ENCODE measurements around the gene GPR15.
A peak's percentile ranks its signal among the peaks of the same experiment; 100 is the strongest.

The GPR15 gene

DNA sequence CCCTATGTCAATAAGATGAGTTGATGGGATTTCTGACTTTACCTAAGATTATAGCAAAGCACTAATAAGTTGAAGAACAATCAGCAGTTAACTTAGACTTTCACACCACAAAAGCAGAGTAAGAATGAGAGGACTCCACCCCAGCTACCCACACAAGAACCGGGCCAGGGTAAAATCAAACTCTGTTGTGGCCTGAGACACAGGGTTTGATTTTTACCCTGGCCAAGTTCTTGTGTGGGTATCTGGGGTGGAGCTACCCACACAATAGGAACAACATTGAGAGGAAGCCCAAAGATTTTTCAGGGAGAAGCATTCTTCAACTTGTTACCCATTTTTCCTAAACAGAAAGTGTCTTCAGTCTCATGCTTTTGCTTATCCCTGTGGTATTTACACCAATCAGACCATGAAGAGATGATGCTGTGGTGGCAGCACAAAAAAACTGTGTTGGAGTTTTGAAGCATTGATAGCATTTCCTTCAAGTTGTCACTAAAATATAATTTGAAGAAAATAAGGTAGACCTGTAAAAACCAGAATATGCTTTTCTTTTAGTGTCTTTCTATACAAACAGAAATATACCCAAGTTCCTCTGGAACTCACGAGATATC, 36.0 kb downstream of the GPR15 start:
- TF ChIP-seq, protein P1, sequence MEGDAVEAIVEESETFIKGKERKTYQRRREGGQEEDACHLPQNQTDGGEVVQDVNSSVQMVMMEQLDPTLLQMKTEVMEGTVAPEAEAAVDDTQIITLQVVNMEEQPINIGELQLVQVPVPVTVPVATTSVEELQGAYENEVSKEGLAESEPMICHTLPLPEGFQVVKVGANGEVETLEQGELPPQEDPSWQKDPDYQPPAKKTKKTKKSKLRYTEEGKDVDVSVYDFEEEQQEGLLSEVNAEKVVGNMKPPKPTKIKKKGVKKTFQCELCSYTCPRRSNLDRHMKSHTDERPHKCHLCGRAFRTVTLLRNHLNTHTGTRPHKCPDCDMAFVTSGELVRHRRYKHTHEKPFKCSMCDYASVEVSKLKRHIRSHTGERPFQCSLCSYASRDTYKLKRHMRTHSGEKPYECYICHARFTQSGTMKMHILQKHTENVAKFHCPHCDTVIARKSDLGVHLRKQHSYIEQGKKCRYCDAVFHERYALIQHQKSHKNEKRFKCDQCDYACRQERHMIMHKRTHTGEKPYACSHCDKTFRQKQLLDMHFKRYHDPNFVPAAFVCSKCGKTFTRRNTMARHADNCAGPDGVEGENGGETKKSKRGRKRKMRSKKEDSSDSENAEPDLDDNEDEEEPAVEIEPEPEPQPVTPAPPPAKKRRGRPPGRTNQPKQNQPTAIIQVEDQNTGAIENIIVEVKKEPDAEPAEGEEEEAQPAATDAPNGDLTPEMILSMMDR (IDR thresholded peaks at IDR 0.05), result no peak
- peaks cover 3% of the 10 kb centered on the region for H3K9me3 Mint-ChIP-seq
- H3K27me3 Mint-ChIP-seq (ENCODE audit: low read depth, poor library complexity), result peaks cover 4% of the 10 kb centered on the region
- H3K4me1 Mint-ChIP-seq, result peaks cover 12% of the 10 kb centered on the region
- H3K36me3 Mint-ChIP-seq (ENCODE audit: low read depth), result no peaks in the 10 kb centered on the region
- DNase-seq, result no peak
- H3K27ac Mint-ChIP-seq, result no peak overlapping the region
- H3K4me3 Mint-ChIP-seq, result no peak overlapping the region

GRCh38 chr3:98568402-98568801, 36.6 kb downstream of the GPR15 start:
- Mint-ChIP-seq H3K9me3 (peaks cover 3% of the 10 kb centered on the region), H3K36me3 (ENCODE audit: low read depth) (no peaks in the 10 kb centered on the region), H3K27ac (no peak overlapping the region), H3K4me1 (peaks cover 16% of the 10 kb centered on the region), H3K27me3 (ENCODE audit: low read depth, poor library complexity) (no peaks in the 10 kb centered on the region), H3K4me3 (no peak overlapping the region)
- no peak for DNase-seq
- TF ChIP-seq, protein P1 (IDR thresholded peaks at IDR 0.05), result no peak

DNA sequence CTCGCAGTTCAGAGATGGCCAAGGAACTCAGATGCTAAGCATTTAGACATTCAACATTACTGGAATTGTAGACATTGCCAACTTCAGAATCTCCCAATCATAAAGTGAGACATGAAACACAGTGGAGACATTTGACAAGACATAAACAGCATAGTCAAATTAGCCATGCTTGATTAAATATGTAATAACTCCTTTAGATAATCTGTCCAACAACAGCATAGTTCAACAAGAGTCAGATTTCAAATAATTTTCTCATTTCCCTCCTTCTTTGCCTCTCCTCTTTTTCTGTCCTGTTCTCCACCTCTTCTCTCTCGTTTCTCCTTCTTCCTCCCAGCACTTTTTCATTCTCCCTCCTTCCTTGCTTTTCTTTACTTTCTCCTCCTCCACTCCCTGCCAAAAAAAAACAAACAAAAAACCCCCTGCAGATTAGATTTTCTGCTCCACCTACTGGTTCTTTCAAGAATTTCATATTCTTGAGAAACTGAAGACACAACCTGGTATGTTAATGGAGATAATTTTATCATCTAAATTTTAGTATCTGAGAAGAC, 41.5 kb downstream of the GPR15 start:
- Mint-ChIP-seq H3K27me3 (ENCODE audit: low read depth, poor library complexity) (no peaks in the 10 kb centered on the region), H3K4me1 (peaks cover 13% of the 10 kb centered on the region), H3K4me3 (no peak overlapping the region), H3K36me3 (ENCODE audit: low read depth) (peaks cover 16% of the 10 kb centered on the region), H3K27ac (no peak overlapping the region), H3K9me3 (peaks cover 3% of the 10 kb centered on the region)
- TF ChIP-seq, protein P1 (IDR thresholded peaks at IDR 0.05), result peak; percentile 40
- no peak for DNase-seq

DNA sequence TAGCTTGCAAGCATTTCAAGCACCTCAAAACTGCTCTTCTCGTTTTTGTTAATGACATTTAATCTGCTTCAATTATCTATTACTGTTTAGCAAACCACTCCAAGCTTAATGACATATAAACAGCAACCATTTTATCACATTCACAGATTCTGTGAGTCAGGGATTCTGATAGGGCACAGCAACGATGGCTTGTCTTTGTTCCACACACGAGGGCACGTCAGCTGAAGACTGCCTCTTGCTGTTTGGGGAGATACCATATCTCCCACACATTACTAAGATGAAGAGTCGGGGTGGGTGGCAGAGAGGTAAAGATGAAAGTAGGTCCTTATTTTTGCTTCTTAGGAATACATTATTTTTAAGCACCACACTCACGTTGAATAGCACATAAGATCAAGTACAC, 42.4 kb downstream of the GPR15 start:
- TF ChIP-seq, protein P1 (IDR thresholded peaks at IDR 0.05), result no peak
- Mint-ChIP-seq H3K36me3 (ENCODE audit: low read depth) (peaks cover 25% of the 10 kb centered on the region), H3K9me3 (peaks cover 2% of the 10 kb centered on the region), H3K4me3 (no peak overlapping the region), H3K4me1 (peaks cover 13% of the 10 kb centered on the region), H3K27ac (peak overlapping the region; percentile 27), H3K27me3 (ENCODE audit: low read depth, poor library complexity) (no peaks in the 10 kb centered on the region)
- DNase-seq, result no peak

DNA sequence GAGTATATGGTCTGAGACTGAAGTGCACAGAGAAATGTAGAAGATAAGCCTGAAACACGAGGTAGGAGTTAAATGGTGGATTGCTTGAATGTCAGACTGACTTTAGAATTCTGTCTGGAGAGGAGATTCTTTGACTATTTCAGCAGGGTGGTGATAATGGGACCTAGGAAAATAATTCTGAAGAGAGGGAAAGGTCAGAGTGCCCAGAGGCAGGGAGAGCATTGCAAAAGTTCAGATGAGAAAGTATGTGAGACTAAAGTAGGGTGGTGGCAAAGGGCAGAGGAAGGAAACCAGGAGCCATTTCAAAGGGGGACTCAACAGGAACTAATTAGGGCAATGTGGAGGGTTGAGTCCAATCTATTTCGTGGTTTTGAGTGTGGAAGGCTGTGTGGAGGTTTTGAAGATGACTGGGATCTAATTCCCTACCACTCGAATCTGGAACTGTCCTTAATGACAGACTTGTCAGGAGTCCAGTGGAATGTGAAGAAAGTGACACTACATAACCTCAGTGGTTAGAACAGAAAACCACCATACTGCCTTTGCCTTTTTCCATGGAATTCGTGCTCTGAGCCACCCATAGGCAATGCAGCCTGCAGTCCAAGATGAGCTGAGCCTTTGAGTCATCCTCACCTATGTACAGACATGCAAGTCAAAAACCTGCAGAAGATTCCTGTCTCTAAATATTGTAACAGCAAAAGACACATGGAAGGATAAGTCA, 45.6 kb downstream of the GPR15 start:
- Mint-ChIP-seq H3K27ac (peak overlapping the region; percentile 52), H3K9me3 (no peaks in the 10 kb centered on the region), H3K4me3 (no peak overlapping the region), H3K4me1 (peaks cover 13% of the 10 kb centered on the region), H3K36me3 (ENCODE audit: low read depth) (peaks cover 34% of the 10 kb centered on the region), H3K27me3 (ENCODE audit: low read depth, poor library complexity) (no peaks in the 10 kb centered on the region)
- TF ChIP-seq, protein P1 (IDR thresholded peaks at IDR 0.05), result no peak
- DNase-seq, result no peak
